ENCODE measurements around the gene FAF2.

The FAF2 gene

DNA sequence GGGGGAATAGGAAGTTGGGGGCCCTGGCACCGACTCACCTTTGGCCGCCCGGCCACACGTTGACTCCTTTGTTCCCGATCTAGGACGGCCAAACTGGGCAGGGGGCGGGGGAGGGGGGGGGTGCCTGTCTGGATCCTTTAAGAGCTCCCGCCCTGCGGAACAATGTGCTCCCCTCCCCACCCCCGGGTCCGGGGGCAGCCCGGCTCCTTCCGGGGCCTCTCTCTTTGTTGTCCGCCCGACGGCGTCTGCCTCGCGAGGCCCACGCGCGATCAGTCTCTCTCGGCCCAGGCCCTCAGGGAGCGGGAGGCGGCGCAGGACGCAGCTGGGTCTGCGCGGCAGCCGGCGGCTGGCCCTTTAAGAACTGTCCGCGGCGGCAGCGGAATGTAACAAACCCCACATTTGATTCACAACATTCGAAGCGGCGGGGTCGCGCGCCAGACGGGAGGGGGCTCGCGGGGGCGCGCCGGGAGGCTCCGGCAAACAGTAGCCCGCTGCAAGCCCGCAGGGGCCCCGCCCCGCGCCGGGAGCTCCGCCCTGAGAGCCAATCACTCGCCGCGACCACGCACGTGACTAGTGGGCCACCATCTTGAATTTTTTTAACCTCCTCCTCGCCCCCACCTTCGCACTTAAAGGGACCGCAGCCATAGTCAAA is 88.8 kb downstream of the FAF2 start, which contains the start of gene RNF44:
RNF44 (minus strand) TSS at position 501 of the 652 bp plus-strand sequence. CDS start 4,930 bp downstream, outside the sequence.
- no peak for TF ChIP-seq CTCF (IDR thresholded peaks at IDR 0.05; ENCODE audit: low read length, missing control alignments)

DNA sequence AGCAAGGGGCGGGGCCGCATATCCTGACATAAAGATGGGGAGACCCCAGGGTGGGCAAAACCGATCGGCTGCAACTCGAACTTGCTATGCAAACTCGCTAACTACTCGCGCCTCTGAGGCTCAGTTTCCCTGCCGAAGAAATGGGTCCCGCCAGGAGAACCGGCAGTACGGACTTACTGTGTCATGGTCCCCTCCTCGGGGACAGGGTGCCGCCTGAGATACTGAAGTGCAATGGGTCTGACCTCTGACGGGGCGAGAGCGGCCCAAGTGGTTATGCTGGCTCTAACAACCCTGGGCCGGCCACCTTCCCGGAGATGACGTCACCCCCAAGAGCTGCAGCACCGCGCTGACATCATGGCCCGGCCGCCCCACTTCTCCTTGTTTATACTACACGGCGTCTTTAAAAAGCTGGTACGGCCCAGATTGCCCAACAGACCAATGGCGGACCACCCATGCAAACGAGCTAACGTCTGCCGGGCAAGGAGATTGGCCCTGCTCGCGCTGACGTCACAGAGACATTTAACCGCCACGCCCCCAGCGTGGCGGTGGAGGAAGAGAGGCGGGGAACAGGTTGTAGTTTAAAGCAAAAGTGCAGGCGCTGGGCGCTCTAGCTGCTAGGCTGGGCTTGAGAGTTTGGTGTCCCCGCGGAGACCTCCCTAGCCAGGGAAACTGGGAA is 89.5 kb downstream of the FAF2 start:
- H3K4me3 ChIP-seq (replicated peaks; ENCODE audit: low read depth, low read length) = peak overlapping the region; percentile 99
- peak; percentile 100 for DNase-seq (ENCODE audit: low read depth)
- no peak for TF ChIP-seq CTCF (IDR thresholded peaks at IDR 0.05; ENCODE audit: low read length, missing control alignments)

More for the DNA sequence above, 88.8 kb downstream of the FAF2 start, which contains the start of gene RNF44:
- H3K4me3 ChIP-seq (replicated peaks; ENCODE audit: low read depth, low read length) = peak within 1 kb of the TSS; percentile 99
- peak; percentile 98 for DNase-seq (ENCODE audit: low read depth)

- DNase-seq (ENCODE audit: low read depth) = peak; percentile 34
- peak overlapping the region; percentile 51 for H3K4me3 ChIP-seq (replicated peaks; ENCODE audit: low read depth, low read length)
- no peak for TF ChIP-seq CTCF (IDR thresholded peaks at IDR 0.05; ENCODE audit: low read length, missing control alignments)
Measured at GRCh38 chr5:176538230-176538988, 90.2 kb downstream of the FAF2 start.

GRCh38 chr5:176538989-176539384 is 90.8 kb downstream of the FAF2 start:
- DNase-seq (ENCODE audit: low read depth) = no peak
- H3K4me3 ChIP-seq (replicated peaks; ENCODE audit: low read depth, low read length) = no peak overlapping the region
- no peak for TF ChIP-seq CTCF (IDR thresholded peaks at IDR 0.05; ENCODE audit: low read length, missing control alignments)

GRCh38 chr5:176540476-176540899 is 92.3 kb downstream of the FAF2 start:
- H3K4me3 ChIP-seq (replicated peaks; ENCODE audit: low read depth, low read length) = no peak overlapping the region
- TF ChIP-seq CTCF (IDR thresholded peaks at IDR 0.05; ENCODE audit: low read length, missing control alignments) = no peak

GRCh38 chr5:176540956-176541337 is 92.8 kb downstream of the FAF2 start:
- DNase-seq (ENCODE audit: low read depth) = no peak
- no peak overlapping the region for H3K4me3 ChIP-seq (replicated peaks; ENCODE audit: low read depth, low read length)
- no peak for TF ChIP-seq CTCF (IDR thresholded peaks at IDR 0.05; ENCODE audit: low read length, missing control alignments)

More at GRCh38 chr5:176540476-176540899, 92.3 kb downstream of the FAF2 start:
- no peak for DNase-seq (ENCODE audit: low read depth)

Measured in fibroblast of pulmonary artery (primary cell).